Muscle layer of duodenum (tissue), 2 donors: ENCODE results near the gene CDK5.

Source experiments
- H3K27ac ChIP-seq: one replicate; pipeline ENCODE4 v1.7.0; 2013; ENCODE audit warnings: mild to moderate bottlenecking, low read length
- H3K27me3 ChIP-seq: one replicate; pipeline ENCODE4 v1.7.0; 2013; ENCODE audit warnings: low read depth, mild to moderate bottlenecking, control low read depth, low read length
- H3K36me3 ChIP-seq, 2 donors: one replicate each; pipeline ENCODE4 v1.7.0; 2013; ENCODE audit warnings: low read length in 2 of 2, control low read depth in 1 of 2, mild to moderate bottlenecking in 1 of 2; ENCODE audit not compliant: insufficient read depth in 2 of 2, control insufficient read depth in 1 of 2
- H3K4me1 ChIP-seq, 2 donors: one replicate each; pipeline ENCODE4 v1.7.0; 2013; ENCODE audit warnings: low read length in 2 of 2, mild to moderate bottlenecking in 2 of 2, control low read depth in 1 of 2, moderate library complexity in 1 of 2; ENCODE audit not compliant: insufficient read depth in 2 of 2, control insufficient read depth in 1 of 2
- H3K4me3 ChIP-seq, 2 donors: one replicate each; pipeline ENCODE4 v1.7.0; 2013; ENCODE audit warnings: low read length in 2 of 2, low read depth in 1 of 2, mild to moderate bottlenecking in 1 of 2
- H3K9me3 ChIP-seq, 2 donors: one replicate each; pipeline ENCODE4 v1.7.0; 2013; ENCODE audit warnings: low read length in 2 of 2, control low read depth in 1 of 2, mild to moderate bottlenecking in 1 of 2; ENCODE audit not compliant: control insufficient read depth in 1 of 2
- donor health status: healthy.

Gene CDK5

GRCh38 chr7:151068069-151068773 lies 10.5 kb upstream of the CDK5 start:
- no peak overlapping the region for H3K4me3 ChIP-seq
- no peaks in the 10 kb centered on the region for H3K9me3 ChIP-seq
- H3K27me3 ChIP-seq = no peaks in the 10 kb centered on the region
- H3K27ac ChIP-seq = no peak overlapping the region
- peaks cover 45 to 80% of the 10 kb centered on the region in 2 donors for H3K36me3 ChIP-seq
- H3K4me1 ChIP-seq = no peaks in the 10 kb centered on the region

DNA sequence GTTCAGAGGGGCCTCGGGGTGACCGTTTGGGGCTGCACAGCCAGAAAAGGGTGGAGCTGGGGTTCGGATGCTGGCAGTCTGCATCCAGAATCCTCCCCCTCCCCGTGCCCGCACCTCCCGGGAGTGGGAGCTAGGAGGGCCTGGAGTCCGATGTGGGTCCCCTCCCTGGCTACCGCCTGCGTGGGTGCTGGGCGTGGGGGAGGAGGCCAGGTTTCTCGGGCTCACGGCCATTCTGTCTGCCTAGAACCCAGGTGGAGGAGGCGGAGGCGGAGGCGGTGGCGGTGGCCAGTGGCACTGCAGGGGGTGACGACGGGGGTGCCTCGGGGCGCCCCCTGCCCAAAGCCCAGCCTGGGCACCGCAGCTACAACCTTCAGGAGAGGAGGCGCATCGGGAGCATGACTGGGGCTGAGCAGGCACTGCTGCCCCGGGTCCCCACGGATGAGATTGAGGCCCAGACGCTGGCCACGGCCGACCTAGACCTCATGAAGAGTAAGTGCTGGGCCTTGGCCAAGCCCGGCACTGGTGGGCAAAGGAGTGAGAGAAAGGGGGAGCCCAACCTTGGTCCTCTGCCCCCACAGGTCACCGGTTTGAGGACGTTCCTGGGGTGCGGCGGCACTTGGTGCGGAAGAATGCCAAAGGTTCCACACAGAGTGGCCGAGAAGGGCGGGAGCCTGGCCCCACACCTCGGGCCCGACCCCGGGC lies 8.7 kb upstream of the CDK5 start:
- H3K36me3 ChIP-seq = peaks cover 45 to 70% of the 10 kb centered on the region in 2 donors
- no peaks in the 10 kb centered on the region for H3K27me3 ChIP-seq
- H3K4me1 ChIP-seq = peaks cover 7 to 15% of the 10 kb centered on the region in 2 donors
- H3K27ac ChIP-seq = no peak overlapping the region
- no peaks in the 10 kb centered on the region for H3K9me3 ChIP-seq
- no peak overlapping the region for H3K4me3 ChIP-seq

DNA sequence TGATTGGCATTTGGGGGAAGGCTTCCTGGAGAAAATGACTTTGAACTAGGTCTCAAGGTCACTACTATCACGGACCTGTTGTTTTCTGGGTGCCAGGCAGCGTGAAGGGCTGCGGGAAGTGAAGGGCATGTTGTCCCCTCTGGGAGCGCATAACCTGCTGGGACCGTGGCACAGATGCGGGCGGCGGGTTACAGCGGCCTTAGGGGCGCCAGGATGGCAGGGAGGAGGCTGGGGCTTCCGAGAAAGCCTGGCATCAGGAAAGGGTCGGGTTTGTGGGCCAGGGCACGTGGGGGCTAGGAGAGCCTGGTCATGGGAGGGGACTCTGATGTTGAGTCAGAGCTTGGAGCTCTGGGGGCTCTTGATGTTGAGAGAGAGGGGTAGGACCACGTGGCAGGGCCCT lies 7.8 kb upstream of the CDK5 start:
- no peak overlapping the region for H3K27ac ChIP-seq
- H3K9me3 ChIP-seq = no peaks in the 10 kb centered on the region
- peaks cover 12 to 24% of the 10 kb centered on the region in 2 donors for H3K4me1 ChIP-seq
- peaks cover 39 to 61% of the 10 kb centered on the region in 2 donors for H3K36me3 ChIP-seq
- no peaks in the 10 kb centered on the region for H3K27me3 ChIP-seq
- no peak overlapping the region for H3K4me3 ChIP-seq

DNA sequence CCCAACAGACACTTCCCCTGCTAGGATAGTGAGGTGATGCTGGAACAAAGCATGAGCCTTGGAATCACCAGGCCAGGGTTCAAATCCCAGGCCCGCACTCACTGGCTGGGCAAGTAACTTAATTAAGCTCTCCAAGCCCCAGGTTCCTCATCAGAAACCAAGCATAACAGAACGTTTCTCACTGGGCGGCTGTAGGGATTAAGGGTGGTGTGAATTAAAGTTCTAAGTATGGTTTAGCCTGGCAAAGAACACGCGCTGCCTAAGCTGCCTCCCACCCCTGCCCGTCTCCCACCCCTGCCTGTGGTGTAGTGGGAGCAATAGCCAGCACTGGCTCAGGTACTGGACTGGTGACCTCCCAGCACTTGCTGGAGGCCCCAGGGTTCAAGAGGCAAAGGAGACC lies 7.3 kb upstream of the CDK5 start:
- Histone ChIP-seq H3K36me3 (peaks cover 34 to 56% of the 10 kb centered on the region in 2 donors), H3K27me3 (no peaks in the 10 kb centered on the region), H3K9me3 (no peaks in the 10 kb centered on the region), H3K27ac (no peak overlapping the region), H3K4me3 (no peak overlapping the region), H3K4me1 (peaks cover 12 to 29% of the 10 kb centered on the region in 2 donors)

DNA sequence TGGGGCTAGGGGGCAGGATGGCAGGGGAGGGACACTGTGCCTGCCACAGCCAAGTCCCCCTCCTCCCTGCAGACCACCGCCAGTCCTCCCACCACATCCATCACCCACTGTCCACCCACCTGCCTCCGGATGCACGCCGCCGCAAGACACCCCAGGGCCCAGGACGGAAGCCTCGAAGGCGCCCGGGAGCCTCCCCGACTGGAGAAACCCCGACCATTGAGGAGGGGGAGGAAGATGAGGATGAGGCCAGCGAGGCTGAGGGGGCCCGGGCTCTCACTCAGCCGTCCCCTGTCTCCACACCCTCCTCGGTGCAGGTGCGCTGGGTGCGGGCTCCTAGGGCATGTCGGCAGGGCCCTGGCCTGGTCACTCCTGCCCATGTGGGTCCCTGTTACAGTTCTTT lies 6.8 kb upstream of the CDK5 start:
- Histone ChIP-seq H3K4me3 (no peak overlapping the region), H3K36me3 (peaks cover 31 to 50% of the 10 kb centered on the region in 2 donors), H3K27ac (no peak overlapping the region), H3K9me3 (no peaks in the 10 kb centered on the region), H3K4me1 (peaks cover 12 to 29% of the 10 kb centered on the region in 2 donors), H3K27me3 (no peaks in the 10 kb centered on the region)

GRCh38 chr7:151063212-151063561 lies 5.5 kb upstream of the CDK5 start:
- Histone ChIP-seq H3K27me3 (no peaks in the 10 kb centered on the region), H3K9me3 (no peaks in the 10 kb centered on the region), H3K36me3 (peaks cover 26 to 39% of the 10 kb centered on the region in 2 donors), H3K4me3 (no peak overlapping the region), H3K27ac (no peak overlapping the region), H3K4me1 (peaks cover 20 to 39% of the 10 kb centered on the region in 2 donors)

GRCh38 chr7:151062399-151063211 lies 4.9 kb upstream of the CDK5 start:
- Histone ChIP-seq H3K4me3 (peak overlapping the region; percentile 44 to 45), H3K36me3 (peaks cover 20 to 33% of the 10 kb centered on the region in 2 donors), H3K27ac (peak overlapping the region; percentile 45), H3K9me3 (no peaks in the 10 kb centered on the region), H3K4me1 (peaks cover 20 to 40% of the 10 kb centered on the region in 2 donors), H3K27me3 (no peaks in the 10 kb centered on the region)

DNA sequence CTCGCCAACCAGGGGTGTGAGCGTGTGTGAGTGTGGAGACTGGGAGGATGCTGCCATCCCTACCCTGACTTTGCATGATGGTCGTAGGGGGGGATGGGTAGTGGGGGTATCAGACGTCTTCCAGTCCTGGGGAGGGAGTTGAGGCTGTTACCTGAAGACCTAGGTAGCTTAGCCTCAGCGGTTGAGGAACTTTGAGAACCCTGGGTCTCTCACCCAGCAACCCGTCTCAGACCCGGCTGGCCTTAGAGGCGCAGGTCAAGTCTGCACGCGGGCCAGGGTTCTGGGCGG lies 4.4 kb upstream of the CDK5 start:
- H3K27ac ChIP-seq = no peak overlapping the region

GRCh38 chr7:151061213-151062110 lies 3.8 kb upstream of the CDK5 start:
- Histone ChIP-seq H3K4me1 (peaks cover 23 to 49% of the 10 kb centered on the region in 2 donors), H3K27me3 (no peaks in the 10 kb centered on the region), H3K4me3 (peak overlapping the region; percentile 92 to 93), H3K9me3 (no peaks in the 10 kb centered on the region), H3K27ac (no peak overlapping the region), H3K36me3 (peaks cover 15 to 22% of the 10 kb centered on the region in 2 donors)

More for the DNA sequence above, 4.4 kb upstream of the CDK5 start:
- H3K4me3 ChIP-seq = peak overlapping the region in 1 of 2 donors; percentile 92
- no peaks in the 10 kb centered on the region for H3K27me3 ChIP-seq
- H3K4me1 ChIP-seq = peaks cover 22 to 44% of the 10 kb centered on the region in 2 donors
- H3K9me3 ChIP-seq = no peaks in the 10 kb centered on the region
- H3K36me3 ChIP-seq = peaks cover 15 to 28% of the 10 kb centered on the region in 2 donors

GRCh38 chr7:151060416-151061212 lies 2.9 kb upstream of the CDK5 start:
- H3K4me1 ChIP-seq = peaks cover 23 to 49% of the 10 kb centered on the region in 2 donors
- peak overlapping the region; percentile 92 to 93 for H3K4me3 ChIP-seq
- peaks cover 12 to 13% of the 10 kb centered on the region in 2 donors for H3K36me3 ChIP-seq
- H3K9me3 ChIP-seq = no peaks in the 10 kb centered on the region
- peak overlapping the region; percentile 51 for H3K27ac ChIP-seq
- H3K27me3 ChIP-seq = no peaks in the 10 kb centered on the region
